ENCODE measurements around the gene ST3GAL4. TPM values are rescaled to one million over a fixed set of nuclear protein-coding genes. Genes with fewer than 3 reads are reported as not detected.
"Not testable (repeated sequence)": the region's sequence is repeated elsewhere in the genome, so short reads cannot be mapped to it uniquely, and the experiment has no call there.

Gene ST3GAL4
- total RNA-seq, 1 experiment from 2014 or later: 45.9 TPM

DNA sequence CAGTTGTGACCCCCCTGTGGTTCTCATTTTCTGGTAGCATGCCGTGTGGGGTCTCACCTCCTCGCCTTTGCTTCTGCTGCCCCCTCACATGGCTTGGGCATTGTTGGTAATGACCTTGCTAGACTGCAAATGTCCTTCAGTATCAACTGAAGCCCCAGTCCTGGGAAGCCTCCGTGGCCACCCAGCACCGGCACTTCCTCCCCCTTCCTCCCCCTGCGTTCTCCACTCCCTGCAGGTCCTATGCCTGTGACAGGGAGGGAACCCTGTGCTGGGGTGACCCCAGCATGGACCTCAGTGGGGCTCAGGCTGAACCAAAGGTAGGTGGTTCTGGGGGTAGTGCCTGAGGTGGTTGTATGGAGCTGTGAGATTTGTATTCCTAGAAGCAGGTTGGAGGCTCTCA lies 5.9 kb downstream of the ST3GAL4 start:
- DNase-seq (ENCODE audit: low read depth): no peak

DNA sequence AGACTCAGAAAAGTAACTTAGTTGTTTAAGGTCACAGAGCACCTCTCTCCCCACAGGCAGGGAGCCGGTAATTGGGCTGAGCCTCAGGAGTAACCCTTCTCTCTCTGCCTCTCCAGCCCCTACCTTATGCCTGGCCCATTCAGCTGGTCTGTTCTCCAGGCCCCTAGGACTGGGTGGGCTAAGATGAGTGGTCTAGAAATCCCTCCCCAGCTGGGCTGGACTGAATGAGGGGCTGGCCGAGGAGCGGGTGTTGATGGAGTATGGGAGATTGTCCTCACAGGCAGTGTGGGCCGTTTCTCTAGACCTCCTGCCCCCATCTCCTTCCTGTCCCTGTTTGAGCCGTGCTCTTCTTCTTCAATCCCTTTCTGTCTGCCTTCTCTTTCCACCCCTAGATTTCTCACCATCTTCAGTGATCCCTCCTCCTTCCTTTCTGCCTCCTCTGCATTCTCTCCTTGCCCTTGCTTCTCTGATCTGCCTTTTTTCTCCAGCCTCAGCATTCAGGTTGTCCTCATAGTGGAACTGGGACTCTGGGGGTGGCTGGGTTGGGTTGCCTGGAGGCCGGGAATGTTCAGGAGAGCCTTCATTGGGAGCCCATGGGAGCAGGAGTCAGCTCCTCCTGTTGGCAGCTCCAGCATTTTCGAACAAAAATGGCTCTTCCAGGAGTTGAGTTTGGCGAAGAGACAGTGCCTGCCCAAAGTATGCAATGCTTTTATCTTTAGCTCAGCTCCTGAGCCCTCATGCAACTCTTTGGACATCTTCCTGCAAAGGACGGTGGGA lies 7.6 kb downstream of the ST3GAL4 start:
- no peak for DNase-seq (ENCODE audit: low read depth)

DNA sequence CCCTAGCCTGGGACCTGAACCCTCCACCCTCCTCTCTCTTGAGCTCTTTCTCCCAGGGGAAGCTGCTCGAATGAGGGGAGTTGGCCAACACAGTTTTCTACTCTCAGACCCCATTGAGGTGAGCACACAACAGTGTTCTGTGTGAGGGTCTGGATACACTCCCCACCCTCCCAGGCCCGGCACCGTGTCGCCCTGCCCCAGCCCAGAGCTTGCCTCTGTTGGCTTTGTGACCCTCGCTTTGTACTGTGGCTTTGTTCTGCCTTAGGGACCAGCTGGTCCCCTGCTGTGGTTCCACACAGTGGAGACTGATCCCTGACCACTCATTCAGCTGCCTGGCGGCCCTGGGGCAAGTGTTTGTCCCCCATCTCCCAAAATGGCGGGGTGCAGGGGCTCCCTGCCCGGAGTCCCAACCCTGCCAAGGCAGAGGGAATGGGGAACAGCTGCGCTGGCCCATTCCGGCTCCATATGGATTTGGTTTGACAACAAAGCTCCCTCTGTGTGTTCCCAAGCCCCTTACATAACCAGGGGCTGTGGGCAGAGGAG lies 8.3 kb downstream of the ST3GAL4 start:
- no peak for DNase-seq (ENCODE audit: low read depth)

DNA sequence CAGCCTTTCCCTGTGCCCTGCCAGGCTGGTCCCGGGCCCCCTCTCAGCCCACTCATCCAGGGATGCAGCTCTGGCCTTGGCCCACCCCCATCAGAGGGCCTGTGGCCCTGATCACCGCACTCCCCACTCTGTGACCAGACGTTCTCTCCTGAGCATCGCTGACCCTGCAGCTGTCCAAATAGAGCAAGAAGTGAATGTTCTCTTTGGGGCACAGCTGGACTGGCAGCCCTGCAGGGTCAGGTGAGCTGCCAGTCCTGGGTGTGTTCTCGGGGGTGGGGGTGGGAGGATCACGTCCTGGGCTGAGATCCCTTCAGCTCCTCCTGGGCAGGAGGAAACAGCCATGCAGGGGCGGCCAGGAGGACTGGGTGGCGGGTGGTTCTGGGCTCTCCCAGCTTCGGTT lies 9.2 kb downstream of the ST3GAL4 start:
- not testable (repeated sequence) for DNase-seq (ENCODE audit: low read depth)

DNA sequence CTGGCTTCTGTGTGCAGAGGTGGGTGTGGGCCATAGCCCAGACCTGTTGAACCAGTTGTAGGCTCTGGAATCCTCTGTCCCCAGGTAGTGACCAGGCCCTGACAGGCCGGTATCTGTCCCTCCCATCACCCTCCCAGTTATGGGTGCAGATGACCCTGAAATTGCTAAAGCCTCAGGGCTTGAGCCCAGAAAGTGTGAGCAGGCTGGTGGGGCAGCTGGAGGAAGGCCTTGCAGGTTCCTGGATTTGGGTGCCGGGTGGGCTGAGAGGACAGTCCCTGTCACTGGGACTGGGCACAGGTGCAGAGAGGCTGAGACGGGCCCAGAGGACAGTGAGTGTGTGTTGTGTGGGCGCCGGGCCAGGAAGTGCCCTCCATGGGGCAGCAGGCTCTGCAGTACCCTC lies 10.0 kb downstream of the ST3GAL4 start:
- not testable (repeated sequence) for DNase-seq (ENCODE audit: low read depth)

DNA sequence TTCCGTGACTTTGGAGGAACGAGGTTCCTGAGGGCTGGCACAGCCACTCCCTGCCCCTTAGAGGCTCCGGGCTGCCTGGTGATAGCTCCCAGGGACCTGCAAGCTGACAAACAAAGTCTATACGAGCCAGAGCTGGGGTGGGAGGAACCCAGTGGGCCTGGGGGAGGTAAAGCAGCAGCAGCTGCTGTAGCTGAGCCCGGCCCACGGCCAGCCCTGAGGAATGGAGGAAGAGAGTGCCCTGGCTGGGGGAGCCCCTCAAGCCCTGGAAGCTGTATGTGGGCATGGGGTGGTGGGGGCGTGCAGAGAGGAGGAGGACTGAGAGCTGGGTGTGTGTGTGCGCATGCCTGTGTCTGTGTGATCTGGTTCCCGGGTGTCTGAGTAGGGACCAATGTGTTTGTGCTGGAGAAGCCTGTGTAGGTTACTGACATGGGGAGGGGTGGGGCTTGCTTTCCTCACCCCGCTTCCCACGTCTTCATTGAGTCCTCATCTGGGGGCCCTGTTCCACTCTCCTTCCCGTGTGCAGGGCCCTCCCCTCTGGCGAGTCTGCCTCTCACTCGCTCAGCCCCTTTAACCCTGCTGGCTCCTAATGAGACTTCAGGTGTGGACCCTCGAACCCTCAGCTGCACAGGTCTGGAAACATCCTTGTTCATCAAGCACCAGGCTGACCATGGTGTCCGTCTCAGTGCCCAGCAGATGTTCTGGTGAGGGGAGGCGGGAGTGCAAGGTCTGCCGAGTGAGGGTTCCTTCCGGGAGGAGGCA lies 10.8 kb downstream of the ST3GAL4 start:
- no peak for DNase-seq (ENCODE audit: low read depth)

DNA sequence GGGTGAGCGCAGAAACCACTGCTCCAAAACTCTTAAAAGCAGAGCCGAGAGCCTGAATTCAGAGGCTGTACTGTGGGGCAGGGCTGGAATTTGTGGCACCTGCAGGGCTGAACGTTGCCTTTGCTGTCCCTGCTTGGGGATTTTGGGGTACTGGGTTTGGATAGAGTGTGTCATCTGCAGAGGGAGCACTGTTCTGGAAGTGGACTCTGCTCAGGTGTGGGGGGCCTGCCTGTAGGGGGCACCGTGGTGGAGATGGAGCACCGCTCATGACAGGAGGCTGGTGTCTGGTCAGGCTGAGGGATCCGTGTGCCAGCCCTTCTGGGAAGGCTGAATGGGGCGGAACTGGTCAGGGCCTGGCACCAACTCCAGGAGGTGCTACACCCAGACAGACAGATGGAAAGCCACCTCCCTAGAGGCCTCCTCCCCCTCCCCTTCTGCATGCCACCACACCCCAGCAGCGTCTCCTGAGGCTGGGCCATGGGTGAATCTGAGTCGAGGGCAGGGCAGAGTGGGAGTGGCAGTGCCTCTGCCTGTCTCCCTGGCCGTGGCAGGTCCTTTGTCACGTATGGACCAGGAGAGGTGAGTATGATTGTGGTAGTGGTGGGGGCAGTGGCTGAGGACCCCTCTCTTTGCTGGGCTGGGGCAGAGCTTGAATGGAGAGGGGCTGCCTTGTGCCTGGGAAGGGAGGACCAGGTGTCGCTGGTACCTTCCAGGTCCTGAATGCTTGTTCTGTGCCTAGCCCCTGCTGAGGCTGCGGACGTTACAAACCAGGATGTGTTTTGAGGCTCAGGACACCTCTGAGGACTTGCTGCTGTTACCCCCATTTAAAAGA lies 11.6 kb downstream of the ST3GAL4 start:
- DNase-seq (ENCODE audit: low read depth): not testable (repeated sequence)

DNA sequence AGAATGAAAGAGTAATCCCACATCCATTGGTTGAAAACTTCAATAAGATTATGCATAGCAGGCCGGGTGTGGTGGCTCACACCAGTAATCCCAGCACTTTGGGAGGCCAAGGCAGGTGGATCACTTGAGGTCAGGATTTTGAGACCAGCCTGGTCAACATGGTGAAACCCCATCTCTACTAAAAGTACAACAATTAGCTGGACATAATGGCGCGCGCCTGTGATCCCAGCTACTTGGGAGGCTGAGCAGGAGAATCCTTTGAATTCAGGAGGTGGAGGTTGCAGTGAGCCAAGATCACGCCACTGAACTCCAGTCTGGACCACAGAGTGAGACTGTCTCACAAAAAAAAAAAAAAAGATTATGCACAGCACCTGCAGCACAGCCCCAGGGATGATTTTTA lies 12.3 kb downstream of the ST3GAL4 start:
- DNase-seq (ENCODE audit: low read depth): not testable (repeated sequence)

DNA sequence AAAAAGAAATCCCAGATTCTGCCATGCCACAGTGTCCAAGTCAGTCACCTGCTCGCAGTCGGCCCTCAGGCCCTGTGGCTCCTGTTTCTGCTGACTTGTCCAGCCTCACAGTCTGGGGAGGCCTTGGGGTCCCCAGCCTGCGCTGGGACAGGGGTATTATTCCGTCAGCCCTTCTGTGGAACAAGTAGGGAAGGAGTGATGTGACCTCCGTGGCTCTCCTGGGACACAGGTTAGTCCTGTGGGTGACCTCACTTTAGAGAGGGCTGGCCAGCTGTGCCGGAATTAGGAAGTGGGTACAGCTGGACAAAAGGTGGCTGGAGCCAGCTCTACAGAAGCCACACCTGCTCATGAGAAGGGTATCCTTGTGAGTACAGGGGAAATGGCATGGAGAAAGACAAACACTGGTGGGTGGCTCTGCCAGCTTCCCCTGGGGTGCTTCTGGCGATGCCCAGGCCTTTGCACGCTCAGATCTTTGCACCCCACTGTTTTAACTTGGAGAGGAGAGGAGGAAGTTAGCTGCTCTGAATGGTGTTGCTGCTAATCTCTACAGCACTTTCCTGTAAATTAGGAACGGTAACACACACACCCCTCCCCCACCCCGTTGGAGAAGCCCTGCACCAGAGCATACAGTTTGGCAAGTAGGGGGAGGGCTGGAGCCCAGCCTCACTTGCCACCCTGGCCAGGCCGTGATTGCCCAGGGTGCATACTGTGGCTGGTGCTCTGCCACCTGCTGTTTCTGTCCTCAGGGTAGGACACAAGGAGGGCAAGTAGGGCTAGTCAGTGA lies 13.0 kb downstream of the ST3GAL4 start:
- DNase-seq (ENCODE audit: low read depth): not testable (repeated sequence)

DNA sequence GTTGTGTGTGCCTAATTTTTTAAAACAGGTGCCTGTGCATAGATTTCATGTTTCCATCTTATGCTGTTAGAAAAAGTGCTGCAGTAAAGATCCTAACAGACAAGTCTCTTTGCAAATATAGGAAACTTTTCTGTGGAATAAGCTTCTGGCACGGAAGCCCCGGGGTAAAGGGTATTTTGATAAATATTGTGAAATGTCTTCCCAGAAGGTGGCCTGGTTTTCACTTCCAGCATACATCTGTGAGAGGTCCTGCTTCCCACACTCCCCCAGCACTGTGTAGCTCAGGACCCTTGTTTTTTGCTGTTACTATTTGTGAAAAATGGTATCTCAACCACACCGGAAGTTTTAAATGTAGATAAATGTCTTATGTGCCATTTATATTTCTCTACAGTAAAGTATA lies 14.5 kb downstream of the ST3GAL4 start:
- no peak for DNase-seq (ENCODE audit: low read depth)

DNA sequence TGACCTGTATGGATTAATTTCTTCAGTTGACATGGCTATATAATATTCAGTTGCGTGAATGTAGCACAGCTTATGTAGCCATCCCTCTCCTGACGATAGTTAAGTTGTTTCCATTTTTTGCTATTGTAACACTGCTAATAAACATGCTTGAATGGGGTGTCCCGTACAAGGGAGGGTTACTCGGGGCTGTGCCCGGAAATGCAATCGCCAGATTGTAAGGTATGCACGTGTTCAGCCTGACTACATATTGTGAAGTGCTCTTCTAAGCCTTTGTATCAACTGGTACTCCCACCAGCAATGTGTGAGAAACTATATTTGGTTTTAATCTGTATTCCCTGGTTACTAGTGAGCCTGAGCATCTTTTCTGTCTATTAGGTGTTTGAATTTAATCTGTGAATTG lies 16.1 kb downstream of the ST3GAL4 start:
- DNase-seq (ENCODE audit: low read depth): no peak

DNA sequence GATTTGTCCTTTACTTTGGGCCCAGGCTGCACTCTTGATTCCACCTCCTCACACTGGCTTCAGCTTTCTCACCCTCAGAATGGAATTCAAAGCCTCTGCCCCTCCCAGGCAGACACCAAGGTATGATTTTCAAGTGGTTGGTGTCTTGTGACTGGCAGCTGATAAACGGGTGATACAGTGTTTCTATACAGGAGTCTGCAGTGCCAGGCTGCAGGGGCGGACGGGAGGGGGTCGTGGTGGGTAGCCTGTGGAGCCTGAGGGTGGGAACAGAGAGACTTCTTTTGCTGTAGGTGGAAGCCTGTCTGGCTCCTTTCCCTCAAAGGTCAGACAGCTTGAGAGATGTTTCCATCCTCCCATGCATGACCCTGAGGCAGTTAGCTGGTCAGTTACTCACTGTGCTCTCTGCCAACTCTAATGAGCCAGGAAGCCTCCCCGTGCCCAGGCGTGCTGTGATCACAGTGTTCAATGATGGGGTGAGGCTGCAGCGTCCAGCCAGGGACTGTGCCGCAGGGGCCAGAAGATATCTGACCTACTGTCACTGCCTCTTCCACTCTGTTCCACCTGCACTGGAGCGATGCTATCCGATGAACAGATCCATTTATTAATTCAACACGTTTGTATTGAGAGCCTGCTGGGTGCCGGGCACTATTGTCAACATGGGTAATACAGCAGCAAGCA lies 18.0 kb downstream of the ST3GAL4 start:
- DNase-seq (ENCODE audit: low read depth): not testable (repeated sequence)

DNA sequence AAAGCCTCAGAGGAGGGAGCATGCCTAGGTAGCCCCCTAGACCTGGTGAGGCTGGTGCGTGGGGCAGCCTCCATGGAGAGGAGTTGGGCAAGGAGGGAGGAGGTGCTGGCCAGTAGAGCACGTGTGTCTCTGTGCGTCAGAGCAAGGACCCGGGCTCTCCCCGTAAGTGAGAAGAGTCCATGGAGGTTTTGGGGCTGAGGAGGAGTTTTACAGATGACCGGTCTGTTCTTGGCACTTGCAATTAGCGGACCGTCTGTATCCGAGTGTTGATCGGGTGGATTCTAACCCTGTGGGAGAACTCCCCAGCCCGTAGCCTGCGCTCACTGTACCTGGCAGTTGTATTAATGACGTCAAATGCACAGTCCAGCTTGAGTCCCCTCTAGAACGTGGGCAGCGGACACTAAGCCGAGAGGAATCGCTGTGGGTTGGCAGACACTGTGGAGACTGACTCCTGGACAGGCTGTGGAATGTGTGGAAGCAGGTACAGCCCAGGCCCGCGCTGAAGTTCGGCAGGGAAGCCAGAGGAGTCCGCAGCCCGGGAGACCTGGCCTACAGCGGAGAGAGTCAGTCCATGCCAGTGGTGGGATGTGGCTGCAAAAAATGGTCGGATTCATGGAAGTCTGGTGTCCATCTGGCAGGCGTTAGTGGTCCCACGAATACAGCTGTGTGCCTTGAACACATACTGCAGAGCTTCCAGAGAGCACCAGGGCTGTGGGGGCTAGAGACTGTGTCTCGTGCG lies 19.2 kb downstream of the ST3GAL4 start:
- DNase-seq (ENCODE audit: low read depth): not testable (repeated sequence)

DNA sequence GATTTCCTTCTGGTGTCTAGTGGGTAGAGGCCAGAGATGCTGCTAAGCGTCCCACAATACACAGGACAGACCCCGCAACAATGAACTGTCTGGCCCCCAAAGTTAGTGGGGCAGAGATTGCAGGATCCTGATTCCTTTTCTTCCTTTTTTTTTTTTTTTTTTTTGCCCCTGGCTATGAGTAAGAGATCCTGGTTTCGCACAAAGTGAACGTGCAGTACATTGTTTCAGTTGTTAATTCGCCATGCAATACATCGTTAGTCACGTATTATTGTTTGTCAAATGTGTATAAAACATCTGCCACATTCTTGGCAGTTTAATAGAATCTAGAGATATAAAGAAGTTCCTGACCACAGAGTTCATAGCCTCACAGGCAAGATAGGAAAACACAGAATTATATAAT lies 20.2 kb downstream of the ST3GAL4 start:
- no peak for DNase-seq (ENCODE audit: low read depth)

DNA sequence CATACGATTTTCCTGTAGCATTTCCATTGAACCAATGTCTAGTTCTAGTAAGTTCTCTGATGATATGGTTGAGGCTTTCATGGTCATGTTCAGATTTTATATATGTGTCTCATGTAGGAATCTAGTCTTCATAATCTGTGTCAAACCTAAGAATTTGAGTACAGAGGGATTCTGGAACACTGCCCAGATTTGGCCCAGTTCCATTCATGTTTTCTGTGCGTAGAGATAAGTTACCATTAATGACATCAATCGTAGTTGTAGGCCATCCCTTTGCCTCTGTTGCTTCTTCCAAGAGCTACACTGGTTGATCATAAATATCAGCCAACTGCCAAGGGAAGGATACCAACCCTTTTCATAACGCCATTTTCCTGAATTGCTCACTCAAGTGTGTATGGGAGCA lies 23.3 kb downstream of the ST3GAL4 start:
- DNase-seq (ENCODE audit: low read depth): no peak

DNA sequence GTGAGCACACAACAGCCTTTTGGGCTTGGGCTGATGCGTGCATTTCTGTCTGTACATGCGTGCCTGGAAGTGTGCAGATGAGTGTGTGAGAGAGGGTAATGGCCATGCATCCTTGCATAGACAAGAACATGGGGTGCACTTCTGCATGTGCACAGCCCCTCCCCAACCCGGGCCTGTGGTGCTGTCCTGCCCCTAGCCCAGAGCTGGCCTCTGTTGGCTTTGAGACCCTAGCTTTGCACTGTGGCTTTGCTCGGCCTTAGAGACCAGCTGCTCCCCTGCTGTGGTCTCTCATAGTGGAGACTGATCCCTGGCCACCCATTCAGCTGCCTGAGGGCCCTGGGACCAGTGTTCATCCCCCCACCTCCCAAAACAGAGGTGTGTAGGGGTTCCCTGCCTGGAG lies 25.4 kb downstream of the ST3GAL4 start:
- no peak for DNase-seq (ENCODE audit: low read depth)

DNA sequence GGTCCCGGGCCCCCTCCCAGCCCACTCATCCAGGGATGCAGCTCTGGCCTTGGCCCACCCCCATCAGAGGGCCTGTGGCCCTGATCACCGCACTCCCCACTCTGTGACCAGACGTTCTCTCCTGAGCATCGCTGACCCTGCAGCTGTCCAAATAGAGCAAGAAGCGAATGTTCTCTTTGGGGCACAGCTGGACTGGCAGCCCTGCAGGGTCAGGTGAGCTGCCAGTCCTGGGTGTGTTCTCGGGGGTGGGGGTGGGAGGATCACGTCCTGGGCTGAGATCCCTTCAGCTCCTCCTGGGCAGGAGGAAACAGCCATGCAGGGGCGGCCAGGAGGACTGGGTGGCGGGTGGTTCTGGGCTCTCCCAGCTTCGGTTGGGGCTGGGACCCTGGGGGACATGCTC lies 26.5 kb downstream of the ST3GAL4 start:
- DNase-seq (ENCODE audit: low read depth): not testable (repeated sequence)

DNA sequence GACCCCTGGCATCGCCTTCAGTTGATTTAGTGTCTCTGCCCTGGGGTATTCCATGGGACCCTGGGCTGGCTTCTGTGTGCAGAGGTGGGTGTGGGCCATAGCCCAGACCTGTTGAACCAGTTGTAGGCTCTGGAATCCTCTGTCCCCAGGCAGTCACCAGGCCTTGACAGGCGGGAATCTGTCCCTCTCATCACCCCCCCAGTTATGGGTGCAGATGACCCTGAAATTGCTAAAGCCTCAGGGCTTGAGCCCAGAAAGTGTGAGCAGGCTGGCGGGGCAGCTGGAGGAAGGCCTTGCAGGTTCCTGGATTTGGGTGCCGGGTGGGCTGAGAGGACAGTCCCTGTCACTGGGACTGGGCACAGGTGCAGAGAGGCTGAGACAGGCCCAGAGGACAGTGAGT lies 27.2 kb downstream of the ST3GAL4 start:
- DNase-seq (ENCODE audit: low read depth): not testable (repeated sequence)

Measured in HT1080 (cell line).